Measurements from ENCODE around the gene NEGR1.
"Not testable (repeated sequence)": the region's sequence is repeated elsewhere in the genome, so short reads cannot be mapped to it uniquely, and the experiment has no call there.

NEGR1 gene

GRCh38 chr1:71921204-71921603, 361.1 kb downstream of the NEGR1 start:
- DNase-seq, result no peak

GRCh38 chr1:71920556-71920955, 361.8 kb downstream of the NEGR1 start:
- DNase-seq, result no peak

- no peak for DNase-seq
These were observed 362.4 kb downstream of the NEGR1 start for GRCh38 chr1:71919811-71920509.

- DNase-seq, result no peak
These were observed 363.7 kb downstream of the NEGR1 start for GRCh38 chr1:71918630-71919029.

GRCh38 chr1:71916894-71917293, 365.4 kb downstream of the NEGR1 start:
- no peak for DNase-seq

- DNase-seq, result no peak
These were observed 367.7 kb downstream of the NEGR1 start for GRCh38 chr1:71914626-71915025.

GRCh38 chr1:71908871-71909390, 373.4 kb downstream of the NEGR1 start:
- DNase-seq, result peak; percentile 76

- peak; percentile 71 for DNase-seq
These were observed 374.0 kb downstream of the NEGR1 start for GRCh38 chr1:71908303-71908702.

GRCh38 chr1:71899881-71900280, 382.5 kb downstream of the NEGR1 start:
- DNase-seq, result no peak

GRCh38 chr1:71888166-71888565, 394.2 kb downstream of the NEGR1 start:
- DNase-seq, result not testable (repeated sequence)

- no peak for DNase-seq
These were observed 397.2 kb downstream of the NEGR1 start for GRCh38 chr1:71885171-71885570.

GRCh38 chr1:71882637-71883036, 399.7 kb downstream of the NEGR1 start:
- no peak for DNase-seq

- DNase-seq, result no peak
These were observed 400.1 kb downstream of the NEGR1 start for GRCh38 chr1:71882226-71882625.

- no peak for DNase-seq
These were observed 400.7 kb downstream of the NEGR1 start for GRCh38 chr1:71881611-71882010.

GRCh38 chr1:71869326-71869725, 413.0 kb downstream of the NEGR1 start:
- no peak for DNase-seq

- DNase-seq, result no peak
These were observed 419.6 kb downstream of the NEGR1 start for GRCh38 chr1:71862756-71863155.

- DNase-seq, result no peak
These were observed 421.3 kb downstream of the NEGR1 start for GRCh38 chr1:71861022-71861421.

GRCh38 chr1:71859806-71860205, 422.5 kb downstream of the NEGR1 start:
- DNase-seq, result no peak

GRCh38 chr1:71857862-71858261, 424.5 kb downstream of the NEGR1 start:
- no peak for DNase-seq

- DNase-seq, result no peak
These were observed 429.0 kb downstream of the NEGR1 start for GRCh38 chr1:71853360-71853759.

GRCh38 chr1:71850936-71851335, 431.4 kb downstream of the NEGR1 start:
- DNase-seq, result no peak

- DNase-seq, result no peak
These were observed 431.8 kb downstream of the NEGR1 start for GRCh38 chr1:71850515-71850914.

GRCh38 chr1:71843012-71843411, 439.3 kb downstream of the NEGR1 start:
- DNase-seq, result no peak

GRCh38 chr1:71839876-71840275, 442.5 kb downstream of the NEGR1 start:
- DNase-seq, result no peak

- no peak for DNase-seq
These were observed 445.4 kb downstream of the NEGR1 start for GRCh38 chr1:71836904-71837303.

Data from NCI-H2029 treated with DMSO at 0.1 percent for 48 hours (cell line).